ENCODE measurements around the gene WDR5B. TPM values are rescaled to one million over a fixed set of nuclear protein-coding genes. Genes with fewer than 3 reads are reported as not detected.

Gene WDR5B
- total and polyA plus RNA-seq, 2 of the 8 experiments (the other 6 are each of a cell fraction or from before 2014, with no cell fraction given) = 1.9 to 3.5 TPM

GRCh38 chr3:122421101-122421500 lies 5.2 kb upstream of the WDR5B start:
- Histone ChIP-seq H3K4ac (replicated peaks; ENCODE audit: insufficient read length, low read depth, low read length) (no peak overlapping the region), H2BK5ac (ENCODE audit: low read depth, low read length) (no peak overlapping the region), H3K79me1 (ENCODE audit: low read depth, low read length) (no peaks in the 10 kb centered on the region), H2BK120ac (replicated peaks; ENCODE audit: low read depth, low read length) (no peak overlapping the region), H3K36me3 (ENCODE audit: control insufficient read depth in 2 of 4, insufficient read depth in 4 of 4, low read length in 3 of 4) (peaks cover 0 to 14% (median 6%) of the 10 kb centered on the region in 4 experiments; a peak in 5 of 8 replicates), H3K14ac (ENCODE audit: insufficient read length) (no peak overlapping the region), H3K4me1 (replicated peaks in 1 of 4; ENCODE audit: control insufficient read depth in 3 of 4, insufficient read depth in 4 of 4, low read length in 3 of 4) (peaks cover 0 to 3% (median 3%) of the 10 kb centered on the region in 4 experiments; a peak in 1 of 7 replicates), H3K23me2 (ENCODE audit: low read depth, low read length) (no peaks in the 10 kb centered on the region), H3K27ac (ENCODE audit: low read depth, low read length) (no peak overlapping the region), H4K91ac (replicated peaks; ENCODE audit: insufficient read length, low read length) (no peak overlapping the region), H3K56ac (replicated peaks; ENCODE audit: insufficient read length, low read depth, low read length) (no peak overlapping the region), H3K9me3 (ENCODE audit: insufficient read depth in 2 of 2, low read depth in 1 of 2, low read length in 1 of 2) (no peaks in the 10 kb centered on the region), H4K20me1 (replicated peaks in 1 of 2; ENCODE audit: control insufficient read depth in 1 of 2, insufficient read depth in 2 of 2, low read length in 2 of 2) (peaks cover 0 to 2% of the 10 kb centered on the region in 2 experiments), H3K4me2 (ENCODE audit: insufficient read depth in 1 of 2, low read depth in 2 of 2, low read length in 2 of 2) (no peak overlapping the region), H3K23ac (ENCODE audit: insufficient read length) (no peak overlapping the region), H2AFZ (ENCODE audit: low read length) (no peak overlapping the region), H3K4me3 (ENCODE audit: extremely low read depth in 1 of 4, insufficient read depth in 2 of 4, low read depth in 3 of 4, low read length in 4 of 4) (no peak overlapping the region), H2BK12ac (ENCODE audit: low read depth, low read length) (no peak overlapping the region), H4K5ac (ENCODE audit: insufficient read length, low read depth, low read length) (no peak overlapping the region), H3K79me2 (ENCODE audit: control insufficient read depth in 1 of 2, insufficient read depth in 2 of 2, low read length in 2 of 2) (peaks cover 0 to 7% of the 10 kb centered on the region in 2 experiments; a peak in 1 of 4 replicates), H3K27me3 (replicated peaks in 1 of 4; ENCODE audit: control insufficient read depth in 3 of 4, extremely low read depth in 1 of 4, insufficient read depth in 3 of 4, low read length in 3 of 4) (no peaks in the 10 kb centered on the region), H2BK20ac (ENCODE audit: low read length) (no peak overlapping the region), H2BK15ac (ENCODE audit: low read length) (no peak overlapping the region), H2AK5ac (ENCODE audit: low read depth, low read length) (no peak overlapping the region), H3K9ac (replicated peaks in 1 of 4; ENCODE audit: extremely low read depth in 1 of 4, low read depth in 3 of 4, low read length in 3 of 4) (no peak overlapping the region), H3K18ac (ENCODE audit: extremely low read depth, low read length) (no peak overlapping the region), H4K8ac (ENCODE audit: extremely low read depth, insufficient read depth, low read length) (no peak overlapping the region)
- 98% methylated on average over 4 of the region's 4 CpGs; no CpG with 5 or more reads in 1 of the 2 experiments for WGBS, 2 experiments (ENCODE audit: extremely low coverage in 1 of 2, insufficient coverage in 1 of 2, insufficient read length in 1 of 2, insufficient replicate concordance in 2 of 2, low coverage in 1 of 2, low lambda C conversion rate in 2 of 2, missing lambda C conversion rate in 1 of 2)
- DNase-seq (ENCODE audit: low read depth in 1 of 2, low spot score in 2 of 2) (no peak), FAIRE-seq (no peak)
- CTCF ChIA-PET (ENCODE audit: partially characterized antibody) = interaction anchor here (1.0 to 1.4 kb wide), 2 partner anchors 36 to 39 kb away, joined by 4 read pairs; no protein-coding TSS in a partner anchor
- POLR2A ChIA-PET (ENCODE audit: partially characterized antibody) = interaction anchor here (1.2 to 2.1 kb wide), 3 partner anchors 10 to 13 kb away, joined by 3 to 6 read pairs (median 3); no protein-coding TSS in a partner anchor
- TF ChIP-seq NANOG (IDR thresholded peaks at IDR 0.05; ENCODE audit: insufficient read depth, low read depth, low read length, poor library complexity, severe bottlenecking) = no peak
- TF ChIP-seq EP300 (IDR thresholded peaks at IDR 0.05; ENCODE audit: borderline replicate concordance in 1 of 2, low read depth in 2 of 2, low read length in 2 of 2) = no peak
- no peak for TF ChIP-seq RAD21 (IDR thresholded peaks at IDR 0.05 in 1 of 2, conservative IDR thresholded peaks at IDR 0.05 in 1 of 2; ENCODE audit: low read depth in 2 of 2, low read length in 2 of 2)
- TF ChIP-seq SAP30 (IDR thresholded peaks at IDR 0.05; ENCODE audit: insufficient read depth, insufficient replicate concordance, low read length) = no peak
- TF ChIP-seq EZH2 (IDR thresholded peaks at IDR 0.05; ENCODE audit: low read depth, low read length, severe bottlenecking) = no peak
- no peak for TF ChIP-seq CREB1 (IDR thresholded peaks at IDR 0.05)
- no peak for TF ChIP-seq GTF2F1 (IDR thresholded peaks at IDR 0.05; ENCODE audit: borderline replicate concordance, low read depth, low read length)
- TF ChIP-seq EGR1 (IDR thresholded peaks at IDR 0.05; ENCODE audit: borderline replicate concordance, low read depth, low read length) = no peak
- TF ChIP-seq POLR2AphosphoS5 (IDR thresholded peaks at IDR 0.05; ENCODE audit: low read depth, low read length) = no peak
- no peak for TF ChIP-seq CHD2 (IDR thresholded peaks at IDR 0.05; ENCODE audit: low read length)
- no peak for TF ChIP-seq SP1 (IDR thresholded peaks at IDR 0.05; ENCODE audit: low read depth, low read length)
- no peak for TF ChIP-seq TAF1 (IDR thresholded peaks at IDR 0.05; ENCODE audit: low read depth, low read length)
- TF ChIP-seq NRF1 (IDR thresholded peaks at IDR 0.05; ENCODE audit: low read depth, low read length) = no peak
